Mammary epithelial cell (primary cell): ENCODE data around the gene MARCHF3.

ENCODE experiments used
- EZH2 ChIP-seq: IDR thresholded peaks from 2 replicates; pipeline ENCODE4 v1.6.1; 2012; ENCODE audit warnings: low read length, inconsistent platforms, borderline replicate concordance
- TF ChIP-seq, protein P1 (sequence below), 2 donors: IDR thresholded peaks in 1 of 2; conservative IDR thresholded peaks in 1 of 2; 2 replicates each; pipeline ENCODE4 v1.5.1; 2011 to 2012; ENCODE audit warnings: inconsistent platforms in 2 of 2, low read length in 2 of 2, mild to moderate bottlenecking in 2 of 2, control low read depth in 1 of 2, low read depth in 1 of 2; ENCODE audit not compliant: insufficient read depth in 1 of 2; ENCODE audit errors: extremely low read depth in 1 of 2

DNA sequence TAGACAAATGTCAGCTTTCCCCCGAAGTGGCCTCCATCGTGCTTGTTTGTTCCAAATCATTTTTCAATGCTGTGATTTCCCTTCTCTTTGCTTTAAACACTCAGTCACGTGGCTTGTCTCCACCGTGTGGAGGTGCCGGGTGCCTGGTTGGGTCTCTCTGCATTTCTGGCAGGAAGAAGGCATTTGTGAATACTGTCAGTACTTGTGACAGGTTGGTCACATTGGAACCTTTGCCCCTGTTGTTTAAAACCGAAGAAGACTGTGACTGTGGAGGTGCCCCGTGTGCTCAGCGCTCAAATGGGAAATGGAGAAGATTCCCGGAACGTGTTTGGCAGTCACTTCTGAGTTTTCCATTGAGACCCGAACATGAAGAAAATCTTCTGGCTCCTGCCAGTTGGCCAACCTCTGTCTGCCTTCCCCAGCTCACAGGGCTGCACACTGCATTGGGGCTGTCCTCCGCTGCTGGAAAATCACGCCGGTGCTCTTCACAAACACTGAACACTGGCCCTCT lies 178.8 kb downstream of the MARCHF3 start:
- no peak for TF ChIP-seq EZH2
- TF ChIP-seq, protein P1, sequence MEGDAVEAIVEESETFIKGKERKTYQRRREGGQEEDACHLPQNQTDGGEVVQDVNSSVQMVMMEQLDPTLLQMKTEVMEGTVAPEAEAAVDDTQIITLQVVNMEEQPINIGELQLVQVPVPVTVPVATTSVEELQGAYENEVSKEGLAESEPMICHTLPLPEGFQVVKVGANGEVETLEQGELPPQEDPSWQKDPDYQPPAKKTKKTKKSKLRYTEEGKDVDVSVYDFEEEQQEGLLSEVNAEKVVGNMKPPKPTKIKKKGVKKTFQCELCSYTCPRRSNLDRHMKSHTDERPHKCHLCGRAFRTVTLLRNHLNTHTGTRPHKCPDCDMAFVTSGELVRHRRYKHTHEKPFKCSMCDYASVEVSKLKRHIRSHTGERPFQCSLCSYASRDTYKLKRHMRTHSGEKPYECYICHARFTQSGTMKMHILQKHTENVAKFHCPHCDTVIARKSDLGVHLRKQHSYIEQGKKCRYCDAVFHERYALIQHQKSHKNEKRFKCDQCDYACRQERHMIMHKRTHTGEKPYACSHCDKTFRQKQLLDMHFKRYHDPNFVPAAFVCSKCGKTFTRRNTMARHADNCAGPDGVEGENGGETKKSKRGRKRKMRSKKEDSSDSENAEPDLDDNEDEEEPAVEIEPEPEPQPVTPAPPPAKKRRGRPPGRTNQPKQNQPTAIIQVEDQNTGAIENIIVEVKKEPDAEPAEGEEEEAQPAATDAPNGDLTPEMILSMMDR (conservative IDR thresholded peaks at IDR 0.05 in 1 of 2, IDR thresholded peaks at IDR 0.05 in 1 of 2; ENCODE audit: extremely low read depth in 1 of 2, insufficient read depth in 1 of 2, low read depth in 1 of 2, low read length in 2 of 2): no peak
